ENCODE results near the gene TOMM40. TPM values are rescaled to one million over a fixed set of nuclear protein-coding genes. Genes with fewer than 3 reads are reported as not detected.

TOMM40 gene
- 10 to 100 TPM; 21.8 to 34.5 TPM for total RNA-seq
- polyA plus RNA-seq (ENCODE audit: insufficient read length in 2 of 2): 10 to 100 TPM; 61.4 to 66.1 TPM
- long read RNA-seq, donor 1, transcript TOMM40-202 (10 exons, 1,709 nt): major isoform, 11 of 19 reads
- long read RNA-seq, donor 1, transcript TOMM40-203 (9 exons, 1,725 nt): minor isoform, 5 of 19 reads
- long read RNA-seq, donor 1, partial matches to known transcripts: 0 of 19 reads
- long read RNA-seq, donor 1, other reads (novel, unspliced or antisense): 0 of 19 reads
- long read RNA-seq, donor 2, transcript TOMM40-202 (10 exons, 1,709 nt): major isoform, 9 of 19 reads
- long read RNA-seq, donor 2, partial matches to known transcripts: 6 of 19 reads
- long read RNA-seq, donor 2, other reads (novel, unspliced or antisense): 0 of 19 reads
- long read RNA-seq, donor 3, transcript TOMM40-202 (10 exons, 1,709 nt): major isoform, 7 of 13 reads
- long read RNA-seq, donor 3, partial matches to known transcripts: 0 of 13 reads
- long read RNA-seq, donor 3, other reads (novel, unspliced or antisense): 0 of 13 reads
- long read RNA-seq, donor 4, transcript TOMM40-202 (10 exons, 1,709 nt): major isoform, 6 of 25 reads
- long read RNA-seq, donor 4, transcript TOMM40-201 (10 exons, 1,707 nt): minor isoform, 5 of 25 reads
- long read RNA-seq, donor 4, transcript TOMM40-203 (9 exons, 1,725 nt): major isoform, 6 of 25 reads
- long read RNA-seq, donor 4, partial matches to known transcripts: 7 of 25 reads
- long read RNA-seq, donor 4, other reads (novel, unspliced or antisense): 0 of 25 reads

DNA sequence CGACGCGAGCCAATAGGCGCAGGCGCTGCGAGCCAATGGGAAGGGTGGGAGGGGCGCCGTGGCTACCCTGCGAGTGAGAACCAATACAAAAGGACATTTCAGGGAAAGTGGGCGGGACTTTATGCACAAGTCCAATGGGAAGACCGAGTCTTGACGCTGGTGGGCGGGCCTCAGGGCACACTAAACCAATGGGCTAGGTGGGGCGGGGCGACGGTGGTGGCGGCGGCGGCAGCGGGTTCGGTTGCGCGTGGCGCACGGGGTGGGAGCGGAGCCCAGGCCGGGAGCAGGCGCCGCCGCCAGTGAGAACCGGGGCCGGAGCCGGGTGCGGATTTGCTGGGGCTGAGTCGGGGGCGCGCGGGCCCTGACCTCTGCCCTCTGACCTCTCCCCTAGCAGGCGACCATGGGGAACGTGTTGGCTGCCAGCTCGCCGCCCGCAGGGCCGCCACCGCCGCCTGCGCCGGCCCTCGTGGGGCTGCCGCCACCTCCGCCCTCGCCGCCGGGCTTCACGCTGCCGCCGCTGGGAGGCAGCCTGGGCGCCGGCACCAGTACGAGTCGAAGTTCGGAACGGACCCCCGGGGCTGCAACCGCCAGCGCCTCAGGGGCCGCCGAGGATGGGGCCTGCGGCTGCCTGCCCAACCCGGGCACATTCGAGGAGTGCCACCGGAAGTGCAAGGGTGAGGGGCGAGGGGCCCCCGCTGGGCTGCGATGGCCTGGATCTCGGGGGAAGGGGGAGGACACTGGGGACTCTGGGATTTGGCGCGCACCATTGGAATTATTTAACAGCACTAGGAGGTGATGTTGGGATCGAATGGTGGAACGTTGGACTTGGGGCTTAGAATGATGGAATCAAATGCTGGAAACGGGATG, at the start of gene TOMM40:
TOMM40 (plus strand) TSS at position 239 of the 867 bp plus-strand sequence; CDS start at position 401, 162 bp downstream.
- WGBS (ENCODE audit: insufficient coverage): 0% methylated on average over 80 of the region's 81 CpGs
- Histone ChIP-seq H3K27me3 (ENCODE audit: control insufficient read depth, insufficient read depth, low read length) (no peaks in the 10 kb centered on the region), H3K9me3 (ENCODE audit: control insufficient read depth, insufficient read depth, low read length) (no peaks in the 10 kb centered on the region), H3K36me3 (ENCODE audit: control insufficient read depth, insufficient read depth, low read length) (peaks cover 65% of the 10 kb centered on the region), H3K27ac (ENCODE audit: low read depth, low read length) (peak within 1 kb of the TSS; percentile 99), H3K4me3 (ENCODE audit: low read depth, low read length) (peak within 1 kb of the TSS; percentile 74), H3K4me1 (ENCODE audit: control insufficient read depth, insufficient read depth, low read length) (peaks cover 20% of the 10 kb centered on the region)
- peak in 3 of 6 donors; percentile 100 for DNase-seq (ENCODE audit: low read depth in 4 of 6, low spot score in 6 of 6)

DNA sequence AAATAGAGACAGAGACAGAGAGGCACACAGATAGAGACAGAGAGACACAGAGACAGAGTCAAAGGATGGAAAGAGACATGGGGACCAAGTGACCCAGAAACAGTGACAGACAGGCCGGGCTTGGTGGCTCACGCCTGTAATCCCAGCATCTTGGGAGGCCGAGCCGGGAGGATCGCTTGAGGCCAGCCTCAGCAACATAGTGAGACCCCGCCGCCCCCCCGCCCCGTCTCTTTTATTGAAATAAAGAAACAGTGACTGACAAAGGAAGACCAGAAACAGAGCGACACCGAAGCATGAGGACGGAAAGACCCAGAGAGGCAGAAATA, 45.8 kb upstream of the TOMM40 start:
- Histone ChIP-seq H3K36me3 (ENCODE audit: control insufficient read depth, insufficient read depth, low read length) (no peaks in the 10 kb centered on the region), H3K4me3 (ENCODE audit: low read depth, low read length) (peak overlapping the region; percentile 73), H3K9me3 (ENCODE audit: control insufficient read depth, insufficient read depth, low read length) (no peaks in the 10 kb centered on the region), H3K4me1 (ENCODE audit: control insufficient read depth, insufficient read depth, low read length) (peaks cover 44% of the 10 kb centered on the region), H3K27ac (ENCODE audit: low read depth, low read length) (no peak overlapping the region), H3K27me3 (ENCODE audit: control insufficient read depth, insufficient read depth, low read length) (no peaks in the 10 kb centered on the region)
- DNase-seq (ENCODE audit: low read depth in 4 of 6, low spot score in 6 of 6): no peak
- WGBS (ENCODE audit: insufficient coverage): 16% methylated on average over 12 of the region's 12 CpGs

DNA sequence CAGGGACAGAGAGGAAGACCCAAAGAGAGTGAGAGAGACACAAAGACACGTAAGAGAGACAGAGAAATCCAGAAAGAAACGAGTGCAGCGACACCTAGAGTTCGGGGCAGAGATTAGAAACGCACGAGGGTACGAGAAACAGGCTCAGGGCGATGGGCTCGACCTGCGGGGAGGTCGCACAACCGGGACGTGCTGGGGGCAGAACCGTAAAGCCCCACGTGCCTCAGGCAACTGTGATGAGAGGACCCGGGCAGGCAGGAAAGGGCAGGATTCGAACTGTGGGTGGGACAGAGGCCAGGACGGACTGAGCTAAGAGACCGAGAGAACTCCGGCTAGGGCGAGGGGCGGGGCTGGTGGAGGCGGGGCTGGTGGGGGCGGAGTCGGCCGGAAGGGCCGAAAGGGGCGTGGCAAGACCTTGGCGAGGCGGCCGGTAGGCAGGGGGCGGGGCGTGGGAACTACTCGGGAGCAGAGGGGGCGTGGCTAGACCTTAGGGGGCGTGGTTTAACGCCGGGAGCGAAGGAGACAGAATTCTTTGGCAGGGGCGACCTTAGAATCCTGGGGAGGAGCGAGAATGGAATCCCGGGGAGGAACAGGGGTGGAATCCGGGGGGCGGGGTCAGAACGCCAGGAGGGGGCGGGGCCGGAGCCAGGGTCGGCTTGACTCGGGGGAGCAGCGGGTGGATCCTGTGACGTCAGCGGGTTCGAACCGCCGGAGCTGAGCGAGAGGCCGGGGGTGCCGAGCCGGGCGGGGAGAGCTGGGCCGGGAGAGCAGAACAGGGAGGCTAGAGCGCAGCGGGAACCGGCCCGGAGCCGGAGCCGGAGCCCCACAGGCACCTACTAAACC, 45.2 kb upstream of the TOMM40 start, which contains the start of gene NECTIN2:
NECTIN2 (plus strand) TSS at position 686 of the 843 bp plus-strand sequence. CDS start 229 bp downstream, outside the sequence.
- under 1% methylated on average over 67 of the region's 67 CpGs for WGBS (ENCODE audit: insufficient coverage)
- peak in 5 of 6 donors; percentile 77 to 98 (median 90) for DNase-seq (ENCODE audit: low read depth in 4 of 6, low spot score in 6 of 6)

DNA sequence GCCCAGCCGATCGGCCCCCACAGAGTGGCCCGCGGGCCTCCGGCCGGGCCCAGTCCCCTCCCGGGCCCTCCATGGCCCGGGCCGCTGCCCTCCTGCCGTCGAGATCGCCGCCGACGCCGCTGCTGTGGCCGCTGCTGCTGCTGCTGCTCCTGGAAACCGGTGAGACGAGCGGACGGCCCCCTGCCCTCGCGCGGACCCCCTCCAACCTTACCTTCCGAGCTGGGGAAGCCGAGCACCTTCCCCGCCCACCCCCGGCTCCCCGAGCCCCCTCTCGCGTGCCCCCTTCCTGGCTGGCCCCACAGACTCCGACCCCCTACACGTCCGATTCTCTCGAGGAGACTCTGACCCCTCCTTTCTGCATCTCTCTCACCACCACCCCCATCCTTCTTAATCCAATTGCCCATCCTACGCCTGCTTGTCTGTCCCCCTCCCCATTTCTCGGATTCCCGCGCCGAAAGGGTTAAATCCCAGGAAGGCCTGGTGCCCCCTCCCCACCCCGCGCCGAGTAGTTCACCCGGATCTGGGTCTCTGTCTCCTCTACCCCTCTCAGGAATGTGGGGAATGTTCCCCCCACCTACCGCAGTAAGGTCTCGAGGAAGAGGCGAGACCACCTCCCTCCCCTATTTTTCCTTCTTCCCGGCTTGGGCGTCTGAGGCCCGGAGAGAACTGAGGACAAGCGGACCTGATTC, 44.5 kb upstream of the TOMM40 start:
- Histone ChIP-seq H3K36me3 (ENCODE audit: control insufficient read depth, insufficient read depth, low read length) (peaks cover 12% of the 10 kb centered on the region), H3K4me1 (ENCODE audit: control insufficient read depth, insufficient read depth, low read length) (peaks cover 57% of the 10 kb centered on the region), H3K9me3 (ENCODE audit: control insufficient read depth, insufficient read depth, low read length) (no peaks in the 10 kb centered on the region), H3K27me3 (ENCODE audit: control insufficient read depth, insufficient read depth, low read length) (no peaks in the 10 kb centered on the region), H3K27ac (ENCODE audit: low read depth, low read length) (peak overlapping the region; percentile 87), H3K4me3 (ENCODE audit: low read depth, low read length) (peak overlapping the region; percentile 73)
- DNase-seq (ENCODE audit: low read depth in 4 of 6, low spot score in 6 of 6): peak in 2 of 6 donors; percentile 73 to 74
- under 1% methylated on average over 28 of the region's 51 CpGs for WGBS (ENCODE audit: insufficient coverage)

More for the DNA sequence above, 45.2 kb upstream of the TOMM40 start, which contains the start of gene NECTIN2:
- H3K4me3 ChIP-seq (ENCODE audit: low read depth, low read length): peak within 1 kb of the TSS; percentile 73
- no peaks in the 10 kb centered on the region for H3K9me3 ChIP-seq (ENCODE audit: control insufficient read depth, insufficient read depth, low read length)
- H3K4me1 ChIP-seq (ENCODE audit: control insufficient read depth, insufficient read depth, low read length): peaks cover 50% of the 10 kb centered on the region
- no peaks in the 10 kb centered on the region for H3K27me3 ChIP-seq (ENCODE audit: control insufficient read depth, insufficient read depth, low read length)
- peak within 1 kb of the TSS; percentile 87 for H3K27ac ChIP-seq (ENCODE audit: low read depth, low read length)
- peaks cover 5% of the 10 kb centered on the region for H3K36me3 ChIP-seq (ENCODE audit: control insufficient read depth, insufficient read depth, low read length)

DNA sequence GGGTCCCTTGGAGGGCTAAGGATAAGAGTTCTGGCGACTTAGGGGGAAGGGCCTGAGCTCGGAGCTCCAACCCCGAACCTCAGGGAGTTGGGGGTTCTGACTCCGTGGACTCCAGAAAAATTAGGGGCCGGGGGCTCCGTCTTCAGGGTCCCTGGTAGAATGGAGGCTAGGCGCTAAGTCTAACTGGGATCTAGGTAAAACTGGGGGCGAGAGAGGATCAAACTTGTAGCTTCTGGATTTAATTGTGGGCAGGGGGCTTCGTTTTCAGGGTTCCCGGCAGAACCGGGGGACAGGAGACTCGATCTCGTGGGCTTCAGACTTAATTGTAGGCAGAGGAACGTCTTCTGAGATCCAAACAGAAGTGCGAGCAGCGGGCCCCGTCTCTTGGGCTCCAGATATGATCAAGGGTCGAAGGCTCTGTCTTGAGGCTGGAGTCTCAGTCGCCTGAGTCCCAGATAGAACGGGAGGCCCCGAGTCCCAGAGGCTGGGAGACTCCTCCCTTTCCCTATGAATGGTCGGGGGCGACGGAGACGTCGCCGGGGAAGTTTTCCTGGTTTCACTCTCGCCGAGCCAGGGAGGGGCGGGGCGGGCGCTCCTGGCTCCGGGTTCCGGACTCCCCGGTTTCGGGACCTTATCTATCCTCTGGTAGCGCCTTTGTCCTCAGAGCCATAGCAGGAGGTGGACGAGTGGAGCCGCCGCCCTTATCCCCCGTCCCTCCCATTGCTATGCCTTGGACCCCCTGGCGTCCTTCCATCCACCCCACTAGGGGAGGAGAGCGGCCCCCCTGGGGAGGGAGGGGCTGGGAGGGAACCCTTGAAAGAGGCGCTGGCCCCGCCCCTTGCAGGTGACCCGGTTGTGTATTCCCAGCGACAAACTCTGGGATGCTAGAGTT, 43.7 kb upstream of the TOMM40 start:
- H3K36me3 ChIP-seq (ENCODE audit: control insufficient read depth, insufficient read depth, low read length): peaks cover 16% of the 10 kb centered on the region
- under 1% methylated on average over 44 of the region's 47 CpGs for WGBS (ENCODE audit: insufficient coverage)
- H3K4me3 ChIP-seq (ENCODE audit: low read depth, low read length): peak overlapping the region; percentile 73
- peak in 2 of 6 donors; percentile 39 to 76 for DNase-seq (ENCODE audit: low read depth in 4 of 6, low spot score in 6 of 6)
- H3K27ac ChIP-seq (ENCODE audit: low read depth, low read length): peak overlapping the region; percentile 87
- peaks cover 59% of the 10 kb centered on the region for H3K4me1 ChIP-seq (ENCODE audit: control insufficient read depth, insufficient read depth, low read length)
- no peaks in the 10 kb centered on the region for H3K27me3 ChIP-seq (ENCODE audit: control insufficient read depth, insufficient read depth, low read length)
- no peaks in the 10 kb centered on the region for H3K9me3 ChIP-seq (ENCODE audit: control insufficient read depth, insufficient read depth, low read length)

DNA sequence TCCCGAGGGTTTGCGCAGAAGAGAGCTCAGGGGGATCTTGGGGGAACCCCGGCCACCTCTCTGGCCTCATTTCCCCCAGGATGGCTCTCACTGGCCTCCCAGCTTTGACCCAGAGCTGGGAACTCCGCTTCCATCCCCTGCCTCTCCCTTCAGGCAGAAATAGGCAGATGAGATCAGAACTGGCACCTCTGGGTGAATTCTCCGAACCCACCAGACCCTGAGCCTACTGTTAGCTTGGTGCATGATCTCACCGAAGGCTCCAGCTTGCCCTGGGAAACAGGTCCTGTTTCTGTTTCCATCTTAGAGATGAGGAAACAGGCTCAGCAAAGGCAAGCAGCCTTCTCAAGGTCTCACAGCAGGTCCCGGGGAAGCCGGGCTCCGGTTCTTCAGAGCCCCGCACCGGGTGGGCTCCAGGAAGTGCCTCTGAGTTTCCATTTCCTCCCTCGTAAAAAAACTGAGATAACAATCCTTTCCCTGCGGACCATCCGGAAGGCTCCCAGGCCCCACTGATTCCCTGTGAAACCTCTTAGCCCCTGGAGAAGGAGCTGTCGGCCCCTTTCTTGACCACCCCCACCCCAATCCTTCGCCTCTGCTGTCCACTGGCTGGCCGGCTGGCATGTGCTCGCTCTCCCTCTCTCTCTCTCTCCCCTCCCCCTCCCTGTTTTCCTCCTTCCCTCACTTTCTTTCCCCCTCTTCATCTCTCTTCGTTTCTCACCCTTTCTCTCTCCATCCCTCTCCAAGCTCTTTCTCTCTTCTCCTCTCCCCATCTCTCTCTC, 42.8 kb upstream of the TOMM40 start:
- H3K27ac ChIP-seq (ENCODE audit: low read depth, low read length): peak overlapping the region; percentile 87
- H3K27me3 ChIP-seq (ENCODE audit: control insufficient read depth, insufficient read depth, low read length): no peaks in the 10 kb centered on the region
- DNase-seq (ENCODE audit: low read depth in 4 of 6, low spot score in 6 of 6): peak in 2 of 6 donors; percentile 25 to 54
- peaks cover 59% of the 10 kb centered on the region for H3K4me1 ChIP-seq (ENCODE audit: control insufficient read depth, insufficient read depth, low read length)
- H3K4me3 ChIP-seq (ENCODE audit: low read depth, low read length): peak overlapping the region; percentile 73
- no peaks in the 10 kb centered on the region for H3K9me3 ChIP-seq (ENCODE audit: control insufficient read depth, insufficient read depth, low read length)
- H3K36me3 ChIP-seq (ENCODE audit: control insufficient read depth, insufficient read depth, low read length): peaks cover 18% of the 10 kb centered on the region
- WGBS (ENCODE audit: insufficient coverage): 7% methylated on average over 19 of the region's 19 CpGs

DNA sequence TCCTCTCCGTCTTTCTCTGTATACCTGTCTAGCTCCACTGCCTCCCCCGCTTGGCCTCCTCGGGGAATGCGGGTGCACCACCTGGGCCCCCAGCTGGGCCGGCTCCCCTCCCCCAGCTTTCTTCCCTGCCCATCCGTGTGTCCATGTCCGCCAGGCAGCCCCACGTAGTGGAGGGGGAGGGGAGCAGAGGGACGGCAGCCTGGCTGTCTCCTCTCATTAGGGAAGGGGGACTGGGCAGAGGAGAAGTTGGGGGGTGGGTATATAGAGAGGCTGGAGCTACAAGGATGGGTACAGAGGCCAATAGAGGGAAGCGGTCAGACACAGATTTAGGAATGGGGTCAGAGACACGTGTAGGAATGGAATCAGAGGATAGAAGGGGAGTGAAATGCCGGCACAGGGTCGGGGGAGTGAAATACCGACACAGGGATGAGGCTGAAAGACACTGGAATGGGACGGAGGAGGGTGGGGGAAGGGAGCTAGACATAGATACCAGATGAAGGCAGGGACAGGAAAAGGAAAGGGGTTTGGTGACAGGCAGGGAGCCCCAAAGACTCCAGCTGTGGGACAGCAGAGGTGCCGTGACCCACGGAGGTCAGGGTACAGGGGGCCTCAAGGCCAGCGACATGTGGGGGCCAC, 42.1 kb upstream of the TOMM40 start:
- Histone ChIP-seq H3K4me1 (ENCODE audit: control insufficient read depth, insufficient read depth, low read length) (peaks cover 59% of the 10 kb centered on the region), H3K4me3 (ENCODE audit: low read depth, low read length) (peak overlapping the region; percentile 73), H3K27me3 (ENCODE audit: control insufficient read depth, insufficient read depth, low read length) (no peaks in the 10 kb centered on the region), H3K36me3 (ENCODE audit: control insufficient read depth, insufficient read depth, low read length) (peaks cover 22% of the 10 kb centered on the region), H3K9me3 (ENCODE audit: control insufficient read depth, insufficient read depth, low read length) (no peaks in the 10 kb centered on the region), H3K27ac (ENCODE audit: low read depth, low read length) (peak overlapping the region; percentile 87)
- 12% methylated on average over 17 of the region's 18 CpGs for WGBS (ENCODE audit: insufficient coverage)
- DNase-seq (ENCODE audit: low read depth in 4 of 6, low spot score in 6 of 6): peak in 1 of 6 donors; percentile 14
